Measurements from ENCODE around the gene PIGU. TPM values are rescaled to one million over a fixed set of nuclear protein-coding genes. Genes with fewer than 3 reads are reported as not detected.

The PIGU gene
- total and polyA plus RNA-seq, 2 of the 13 experiments (the other 11 are each of a cell fraction or from before 2014, with no cell fraction given): 45.5 to 231 TPM

DNA sequence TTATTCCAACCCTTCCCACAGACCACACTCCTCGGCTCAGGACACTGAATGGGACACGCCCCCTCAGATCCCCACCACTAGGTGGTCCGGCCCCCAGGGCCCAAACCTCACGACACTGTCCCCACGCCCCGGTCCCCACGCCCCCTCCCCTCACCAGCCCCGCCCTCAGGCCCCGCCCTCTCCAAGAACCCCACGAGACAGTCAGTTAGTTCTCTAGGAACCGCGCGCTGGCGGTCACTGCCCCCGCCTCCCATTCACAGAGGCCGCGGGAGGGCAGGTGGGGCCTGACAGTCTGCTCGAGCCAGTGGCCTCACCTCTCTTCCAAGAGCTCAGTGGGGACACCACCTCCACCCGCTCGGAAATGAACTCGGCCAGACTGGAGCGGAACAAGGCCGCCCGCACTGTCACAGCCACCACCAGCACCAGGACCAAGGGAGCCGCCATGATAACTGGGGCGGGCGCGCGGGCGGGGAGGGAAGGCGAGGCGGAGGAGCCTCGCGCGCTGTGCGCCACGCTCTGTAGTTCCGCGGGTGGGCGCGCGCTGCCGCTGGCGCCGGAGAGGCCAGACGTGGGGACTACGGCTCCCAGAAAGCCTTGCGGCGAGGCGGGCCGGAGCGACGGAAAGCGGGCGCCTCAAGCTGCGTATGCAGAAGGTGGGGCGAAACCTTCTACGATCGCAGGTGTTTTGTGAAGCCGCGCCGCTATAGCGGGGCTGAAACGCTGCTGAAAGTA lies at the start of gene PIGU (continued):
- TF ChIP-seq, protein P1, sequence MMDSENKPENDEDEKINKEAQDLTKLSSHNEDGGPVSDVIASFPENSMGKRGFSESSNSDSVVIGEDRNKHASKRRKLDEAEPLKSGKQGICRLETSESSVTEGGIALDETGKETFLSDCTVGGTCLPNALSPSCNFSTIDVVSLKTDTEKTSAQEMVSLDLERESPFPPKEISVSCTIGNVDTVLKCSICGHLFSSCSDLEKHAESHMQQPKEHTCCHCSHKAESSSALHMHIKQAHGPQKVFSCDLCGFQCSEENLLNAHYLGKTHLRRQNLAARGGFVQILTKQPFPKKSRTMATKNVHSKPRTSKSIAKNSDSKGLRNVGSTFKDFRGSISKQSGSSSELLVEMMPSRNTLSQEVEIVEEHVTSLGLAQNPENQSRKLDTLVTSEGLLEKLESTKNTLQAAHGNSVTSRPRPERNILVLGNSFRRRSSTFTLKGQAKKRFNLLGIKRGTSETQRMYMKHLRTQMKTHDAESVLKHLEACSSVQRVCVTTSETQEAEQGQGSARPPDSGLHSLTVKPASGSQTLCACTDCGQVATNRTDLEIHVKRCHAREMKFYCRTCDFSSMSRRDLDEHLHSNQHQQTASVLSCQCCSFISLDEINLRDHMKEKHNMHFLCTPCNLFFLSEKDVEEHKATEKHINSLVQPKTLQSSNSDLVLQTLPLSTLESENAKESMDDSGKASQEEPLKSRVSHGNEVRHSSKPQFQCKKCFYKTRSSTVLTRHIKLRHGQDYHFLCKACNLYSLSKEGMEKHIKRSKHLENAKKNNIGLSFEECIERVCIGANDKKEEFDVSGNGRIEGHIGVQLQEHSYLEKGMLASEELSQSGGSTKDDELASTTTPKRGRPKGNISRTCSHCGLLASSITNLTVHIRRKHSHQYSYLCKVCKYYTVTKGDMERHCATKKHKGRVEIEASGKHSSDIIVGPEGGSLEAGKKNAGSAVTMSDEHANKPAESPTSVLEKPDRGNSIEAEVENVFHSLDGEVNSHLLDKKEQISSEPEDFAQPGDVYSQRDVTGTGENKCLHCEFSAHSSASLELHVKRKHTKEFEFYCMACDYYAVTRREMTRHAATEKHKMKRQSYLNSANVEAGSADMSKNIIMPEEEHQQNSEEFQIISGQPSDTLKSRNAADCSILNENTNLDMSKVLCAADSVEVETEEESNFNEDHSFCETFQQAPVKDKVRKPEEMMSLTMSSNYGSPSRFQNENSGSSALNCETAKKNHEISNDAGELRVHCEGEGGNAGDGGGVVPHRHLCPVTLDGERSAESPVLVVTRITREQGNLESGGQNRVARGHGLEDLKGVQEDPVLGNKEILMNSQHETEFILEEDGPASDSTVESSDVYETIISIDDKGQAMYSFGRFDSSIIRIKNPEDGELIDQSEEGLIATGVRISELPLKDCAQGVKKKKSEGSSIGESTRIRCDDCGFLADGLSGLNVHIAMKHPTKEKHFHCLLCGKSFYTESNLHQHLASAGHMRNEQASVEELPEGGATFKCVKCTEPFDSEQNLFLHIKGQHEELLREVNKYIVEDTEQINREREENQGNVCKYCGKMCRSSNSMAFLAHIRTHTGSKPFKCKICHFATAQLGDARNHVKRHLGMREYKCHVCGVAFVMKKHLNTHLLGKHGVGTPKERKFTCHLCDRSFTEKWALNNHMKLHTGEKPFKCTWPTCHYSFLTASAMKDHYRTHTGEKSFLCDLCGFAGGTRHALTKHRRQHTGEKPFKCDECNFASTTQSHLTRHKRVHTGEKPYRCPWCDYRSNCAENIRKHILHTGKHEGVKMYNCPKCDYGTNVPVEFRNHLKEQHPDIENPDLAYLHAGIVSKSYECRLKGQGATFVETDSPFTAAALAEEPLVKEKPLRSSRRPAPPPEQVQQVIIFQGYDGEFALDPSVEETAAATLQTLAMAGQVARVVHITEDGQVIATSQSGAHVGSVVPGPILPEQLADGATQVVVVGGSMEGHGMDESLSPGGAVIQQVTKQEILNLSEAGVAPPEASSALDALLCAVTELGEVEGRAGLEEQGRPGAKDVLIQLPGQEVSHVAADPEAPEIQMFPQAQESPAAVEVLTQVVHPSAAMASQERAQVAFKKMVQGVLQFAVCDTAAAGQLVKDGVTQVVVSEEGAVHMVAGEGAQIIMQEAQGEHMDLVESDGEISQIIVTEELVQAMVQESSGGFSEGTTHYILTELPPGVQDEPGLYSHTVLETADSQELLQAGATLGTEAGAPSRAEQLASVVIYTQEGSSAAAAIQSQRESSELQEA (CRISPR knock-in tag; IDR thresholded peaks at IDR 0.05; ENCODE audit: not compliant biosample characterization): peak; percentile 66
- TF ChIP-seq CENPT (CRISPR knock-in tag; IDR thresholded peaks at IDR 0.05; ENCODE audit: low read depth) (no peak), JUNB (CRISPR knock-in tag; IDR thresholded peaks at IDR 0.05; ENCODE audit: borderline replicate concordance) (no peak), ZNF292 (CRISPR knock-in tag; IDR thresholded peaks at IDR 0.05; ENCODE audit: borderline replicate concordance, low read depth) (peak; percentile 4; the same call in 1 of the 2 replicates), HMGA1 (CRISPR knock-in tag; conservative IDR thresholded peaks at IDR 0.05) (no peak), ZFP82 (CRISPR knock-in tag; IDR thresholded peaks at IDR 0.05; ENCODE audit: borderline replicate concordance) (peak; percentile 95; the same call in 1 of the 2 replicates), NCOA1 (CRISPR knock-in tag; IDR thresholded peaks at IDR 0.05) (no peak), THAP11 (CRISPR knock-in tag; IDR thresholded peaks at IDR 0.05) (peak; percentile 99), ZNF224 (CRISPR knock-in tag; IDR thresholded peaks at IDR 0.05) (peak; percentile 31; the same call in 1 of the 2 replicates), RXRB (CRISPR knock-in tag; IDR thresholded peaks at IDR 0.05; ENCODE audit: borderline replicate concordance) (peak; percentile 89), SNRNP70 (IDR thresholded peaks at IDR 0.05; ENCODE audit: low read depth, low read length) (no peak), JDP2 (CRISPR knock-in tag; IDR thresholded peaks at IDR 0.05; ENCODE audit: borderline replicate concordance) (peak; percentile 56; the same call in 1 of the 2 replicates), SIN3B (IDR thresholded peaks at IDR 0.05; ENCODE audit: low read length) (peak; percentile 60), ZNF460 (CRISPR knock-in tag; IDR thresholded peaks at IDR 0.05; ENCODE audit: borderline replicate concordance) (peak; percentile 10; the same call in 1 of the 2 replicates), ZNF263 (CRISPR knock-in tag; IDR thresholded peaks at IDR 0.05) (peak; percentile 40; the same call in 1 of the 2 replicates), HNRNPUL1 (IDR thresholded peaks at IDR 0.05; ENCODE audit: low read depth, low read length) (no peak)
- TF ChIP-seq, protein P2, sequence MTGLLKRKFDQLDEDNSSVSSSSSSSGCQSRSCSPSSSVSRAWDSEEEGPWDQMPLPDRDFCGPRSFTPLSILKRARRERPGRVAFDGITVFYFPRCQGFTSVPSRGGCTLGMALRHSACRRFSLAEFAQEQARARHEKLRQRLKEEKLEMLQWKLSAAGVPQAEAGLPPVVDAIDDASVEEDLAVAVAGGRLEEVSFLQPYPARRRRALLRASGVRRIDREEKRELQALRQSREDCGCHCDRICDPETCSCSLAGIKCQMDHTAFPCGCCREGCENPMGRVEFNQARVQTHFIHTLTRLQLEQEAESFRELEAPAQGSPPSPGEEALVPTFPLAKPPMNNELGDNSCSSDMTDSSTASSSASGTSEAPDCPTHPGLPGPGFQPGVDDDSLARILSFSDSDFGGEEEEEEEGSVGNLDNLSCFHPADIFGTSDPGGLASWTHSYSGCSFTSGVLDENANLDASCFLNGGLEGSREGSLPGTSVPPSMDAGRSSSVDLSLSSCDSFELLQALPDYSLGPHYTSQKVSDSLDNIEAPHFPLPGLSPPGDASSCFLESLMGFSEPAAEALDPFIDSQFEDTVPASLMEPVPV (CRISPR knock-in tag; IDR thresholded peaks at IDR 0.05): peak; percentile 85; the same call in 1 of the 2 replicates
- TF ChIP-seq, protein P3, sequence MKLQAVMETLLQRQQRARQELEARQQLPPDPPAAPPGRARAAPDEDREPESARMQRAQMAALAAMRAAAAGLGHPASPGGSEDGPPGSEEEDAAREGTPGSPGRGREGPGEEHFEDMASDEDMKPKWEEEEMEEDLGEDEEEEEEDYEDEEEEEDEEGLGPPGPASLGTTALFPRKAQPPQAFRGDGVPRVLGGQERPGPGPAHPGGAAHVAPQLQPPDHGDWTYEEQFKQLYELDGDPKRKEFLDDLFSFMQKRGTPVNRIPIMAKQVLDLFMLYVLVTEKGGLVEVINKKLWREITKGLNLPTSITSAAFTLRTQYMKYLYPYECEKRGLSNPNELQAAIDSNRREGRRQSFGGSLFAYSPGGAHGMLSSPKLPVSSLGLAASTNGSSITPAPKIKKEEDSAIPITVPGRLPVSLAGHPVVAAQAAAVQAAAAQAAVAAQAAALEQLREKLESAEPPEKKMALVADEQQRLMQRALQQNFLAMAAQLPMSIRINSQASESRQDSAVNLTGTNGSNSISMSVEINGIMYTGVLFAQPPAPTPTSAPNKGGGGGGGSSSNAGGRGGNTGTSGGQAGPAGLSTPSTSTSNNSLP (IDR thresholded peaks at IDR 0.05; ENCODE audit: low read depth, low read length): no peak
